ENCODE measurements around the gene PLEKHA6. TPM values are rescaled to one million over a fixed set of nuclear protein-coding genes. Genes with fewer than 3 reads are reported as not detected.
"Not testable (repeated sequence)": the region's sequence is repeated elsewhere in the genome, so short reads cannot be mapped to it uniquely, and the experiment has no call there.

The PLEKHA6 gene
- total and polyA plus RNA-seq, 2 experiments from 2014 or later = 2.8 to 6.2 TPM

DNA sequence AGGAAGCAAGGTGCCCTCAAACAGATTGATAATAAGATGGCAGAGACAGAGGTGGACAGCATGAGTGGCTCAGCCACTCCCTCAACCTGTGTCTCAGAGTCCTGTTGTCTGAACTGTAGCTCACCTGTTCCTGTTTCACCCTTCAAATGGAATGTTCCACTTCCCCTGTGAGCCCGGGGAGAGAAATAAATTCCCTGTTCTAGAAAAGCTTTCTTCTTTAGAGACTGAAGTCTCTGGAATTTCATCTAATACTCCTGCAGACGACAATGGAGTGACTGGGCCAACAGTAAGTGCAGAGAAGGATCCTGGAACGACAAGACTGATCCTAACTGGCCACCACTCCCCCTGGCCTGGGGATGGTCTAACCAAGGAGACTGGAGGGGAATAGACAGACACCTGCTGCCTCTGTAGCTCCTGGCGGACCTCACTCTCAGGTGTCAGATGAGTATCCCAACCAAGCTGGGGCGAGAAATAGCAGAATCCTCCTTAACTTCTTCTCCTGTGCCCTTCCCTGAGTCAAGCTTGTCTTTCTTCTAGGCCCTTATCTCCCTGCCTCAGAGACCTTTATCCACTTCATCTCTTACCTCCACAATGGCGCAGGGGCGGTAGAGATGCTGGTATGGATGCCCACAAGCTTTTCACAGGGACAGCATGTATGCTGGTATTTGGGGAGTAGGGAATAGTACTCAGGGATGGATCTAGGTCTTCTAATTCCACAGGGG is 45.4 kb downstream of the PLEKHA6 start (continued):
- TF ChIP-seq ZNF462 (CRISPR knock-in tag; IDR thresholded peaks at IDR 0.05) = no peak
- TF ChIP-seq, protein P1, sequence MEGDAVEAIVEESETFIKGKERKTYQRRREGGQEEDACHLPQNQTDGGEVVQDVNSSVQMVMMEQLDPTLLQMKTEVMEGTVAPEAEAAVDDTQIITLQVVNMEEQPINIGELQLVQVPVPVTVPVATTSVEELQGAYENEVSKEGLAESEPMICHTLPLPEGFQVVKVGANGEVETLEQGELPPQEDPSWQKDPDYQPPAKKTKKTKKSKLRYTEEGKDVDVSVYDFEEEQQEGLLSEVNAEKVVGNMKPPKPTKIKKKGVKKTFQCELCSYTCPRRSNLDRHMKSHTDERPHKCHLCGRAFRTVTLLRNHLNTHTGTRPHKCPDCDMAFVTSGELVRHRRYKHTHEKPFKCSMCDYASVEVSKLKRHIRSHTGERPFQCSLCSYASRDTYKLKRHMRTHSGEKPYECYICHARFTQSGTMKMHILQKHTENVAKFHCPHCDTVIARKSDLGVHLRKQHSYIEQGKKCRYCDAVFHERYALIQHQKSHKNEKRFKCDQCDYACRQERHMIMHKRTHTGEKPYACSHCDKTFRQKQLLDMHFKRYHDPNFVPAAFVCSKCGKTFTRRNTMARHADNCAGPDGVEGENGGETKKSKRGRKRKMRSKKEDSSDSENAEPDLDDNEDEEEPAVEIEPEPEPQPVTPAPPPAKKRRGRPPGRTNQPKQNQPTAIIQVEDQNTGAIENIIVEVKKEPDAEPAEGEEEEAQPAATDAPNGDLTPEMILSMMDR (conservative IDR thresholded peaks at IDR 0.05; ENCODE audit: low read depth in 2 of 2) = no peak

DNA sequence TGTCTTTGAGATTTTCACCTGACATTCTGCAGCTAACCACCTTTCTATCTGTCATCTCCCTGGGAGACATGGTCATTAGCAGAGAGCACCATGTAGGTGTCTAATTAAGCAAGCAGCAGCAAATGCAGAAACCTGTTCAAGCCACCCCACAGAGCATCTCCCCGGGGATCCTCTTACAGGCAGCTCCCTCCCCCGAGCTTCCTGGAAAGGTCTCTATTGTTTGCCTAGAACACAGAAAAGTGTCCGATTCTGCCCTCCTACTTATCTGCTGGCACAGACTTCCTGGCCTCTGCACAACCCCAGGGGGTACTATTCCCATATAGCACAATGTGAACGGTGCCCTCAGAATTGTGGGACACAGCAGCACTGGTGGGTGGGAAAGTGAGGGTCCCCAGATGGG is 46.1 kb downstream of the PLEKHA6 start:
- Mint-ChIP-seq H3K4me3 (peak overlapping the region; percentile 14; the same call in 1 of the 3 replicates), H3K27ac (no peak overlapping the region), H3K27me3 (ENCODE audit: insufficient read depth, low read depth, poor library complexity) (peaks cover 2% of the 10 kb centered on the region), H3K36me3 (ENCODE audit: low read depth) (no peaks in the 10 kb centered on the region), H3K9me3 (no peaks in the 10 kb centered on the region), H3K4me1 (peaks cover 37% of the 10 kb centered on the region)
- H3K4me3 ChIP-seq = no peak overlapping the region
- TF ChIP-seq NANOG (IDR thresholded peaks at IDR 0.05; ENCODE audit: borderline replicate concordance) = no peak
- TF ChIP-seq ZNF331 (CRISPR knock-in tag; IDR thresholded peaks at IDR 0.05; ENCODE audit: low read depth) = no peak
- TF ChIP-seq EZH2phosphoT487 (IDR thresholded peaks at IDR 0.05; ENCODE audit: unreplicated experiment) = no peak
- TF ChIP-seq POLR2AphosphoS5 (IDR thresholded peaks at IDR 0.05; ENCODE audit: low read depth) = no peak
- TF ChIP-seq ZNF114 (CRISPR knock-in tag; IDR thresholded peaks at IDR 0.05) = no peak
- peaks cover 28% of the 10 kb centered on the region for H3K4me1 ChIP-seq (ENCODE audit: insufficient read depth)
- no peak overlapping the region for H3K27ac ChIP-seq (ENCODE audit: low read depth)
- no peaks in the 10 kb centered on the region for H3K9me2 ChIP-seq (ENCODE audit: insufficient read depth)
- H3K79me2 ChIP-seq (replicated peaks; ENCODE audit: insufficient read depth) = no peaks in the 10 kb centered on the region
- no peaks in the 10 kb centered on the region for H3K36me3 ChIP-seq (ENCODE audit: insufficient read depth)
- ATAC-seq (no peak; the same call in 1 of the 3 replicates), DNase-seq (ENCODE audit: low spot score) (no peak)
- H3K27me3 ChIP-seq (ENCODE audit: insufficient read depth) = no peaks in the 10 kb centered on the region
- no peaks in the 10 kb centered on the region for H3F3A ChIP-seq (replicated peaks; ENCODE audit: low read depth)
- H3K4me2 ChIP-seq = peak overlapping the region; percentile 6; the same call in 1 of the 2 replicates
- H2AFZ ChIP-seq = no peak overlapping the region
- no peaks in the 10 kb centered on the region for H4K20me1 ChIP-seq (replicated peaks; ENCODE audit: insufficient read depth)

DNA sequence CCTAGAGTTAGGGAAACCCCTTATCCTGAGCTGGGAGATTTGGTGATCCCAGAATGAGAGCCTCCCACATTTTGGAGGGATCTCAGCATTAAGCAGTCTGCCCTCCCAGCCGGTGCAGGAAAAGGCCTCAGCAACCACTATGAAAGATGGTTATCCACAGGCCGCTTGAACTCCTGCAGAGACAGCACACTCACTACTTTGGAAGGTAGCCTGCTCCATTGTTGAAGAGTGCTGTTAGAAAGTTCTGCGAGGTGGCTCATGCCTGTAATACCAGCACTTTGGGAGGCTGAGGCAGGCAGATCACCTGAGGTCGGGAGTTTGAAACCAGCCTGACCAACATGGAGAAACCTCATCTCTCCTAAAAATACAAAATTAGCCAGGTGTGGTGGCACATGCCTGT is 48.8 kb downstream of the PLEKHA6 start:
- H3K27me3 ChIP-seq (ENCODE audit: insufficient read depth); H3K4me3 ChIP-seq; H3K9me3 Mint-ChIP-seq; H3K27me3 Mint-ChIP-seq (ENCODE audit: insufficient read depth, low read depth, poor library complexity); H3K36me3 ChIP-seq (ENCODE audit: insufficient read depth); H3F3A ChIP-seq (replicated peaks; ENCODE audit: low read depth); H3K36me3 Mint-ChIP-seq (ENCODE audit: low read depth); H3K4me2 ChIP-seq; H2AFZ ChIP-seq; H3K9me2 ChIP-seq (ENCODE audit: insufficient read depth); H3K79me2 ChIP-seq (replicated peaks; ENCODE audit: insufficient read depth); H3K27ac ChIP-seq (ENCODE audit: low read depth); H4K20me1 ChIP-seq (replicated peaks; ENCODE audit: insufficient read depth); ATAC-seq; H3K27ac Mint-ChIP-seq; DNase-seq (ENCODE audit: low spot score); H3K4me3 Mint-ChIP-seq: not testable (repeated sequence)
- peaks cover 60% of the 10 kb centered on the region for H3K4me1 Mint-ChIP-seq
- H3K4me1 ChIP-seq (ENCODE audit: insufficient read depth) = peaks cover 50% of the 10 kb centered on the region

Measured in GM23338 (cell line).